ENCODE results near the gene TCL1B.

TCL1B gene

DNA sequence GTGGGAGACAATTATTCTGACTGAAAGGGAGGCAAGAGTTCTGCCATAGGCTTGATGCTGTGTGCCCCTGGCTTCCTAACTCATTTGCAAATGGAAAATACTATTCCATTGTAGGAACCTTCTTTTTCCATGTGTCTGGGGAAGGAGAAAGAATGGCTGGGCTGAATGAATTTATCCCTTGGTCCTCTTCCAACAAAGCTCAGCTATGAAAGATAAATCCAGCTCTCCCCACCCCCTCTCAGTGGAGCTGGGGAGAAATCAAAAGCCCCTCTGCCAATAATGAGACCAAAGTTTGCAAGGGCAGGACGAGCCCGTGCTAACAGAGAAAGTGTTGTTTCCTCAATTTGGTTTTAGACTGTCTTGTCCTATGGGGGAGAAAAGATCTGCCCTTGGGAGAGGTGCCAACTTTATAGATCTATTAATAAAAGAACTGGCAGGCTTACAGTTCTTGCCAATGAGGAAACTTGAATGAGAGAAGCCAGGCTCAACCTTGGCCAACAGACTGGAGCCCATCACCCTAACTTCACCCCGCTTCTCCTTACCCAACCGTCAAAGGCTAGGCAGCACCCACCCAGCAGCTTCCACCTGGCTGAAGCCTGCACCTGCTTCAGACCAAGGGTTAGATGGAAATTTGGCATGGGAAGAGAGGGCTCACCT, 8.9 kb upstream of the TCL1B start:
- CTCF ChIA-PET, result interaction anchor here (1.3 kb wide), 1 partner anchor 12 kb away, joined by 5 read pairs; no protein-coding TSS in a partner anchor

GRCh38 chr14:95679148-95679815, 6.9 kb upstream of the TCL1B start:
- TF ChIP-seq TARDBP (IDR thresholded peaks at IDR 0.05) (no peak), BHLHE40 (IDR thresholded peaks at IDR 0.05; ENCODE audit: borderline replicate concordance) (no peak), ARNT (IDR thresholded peaks at IDR 0.05) (no peak), ELF4 (IDR thresholded peaks at IDR 0.05) (no peak), PKNOX1 (IDR thresholded peaks at IDR 0.05) (no peak), SP1 (IDR thresholded peaks at IDR 0.05) (no peak), HDGF (IDR thresholded peaks at IDR 0.05; ENCODE audit: borderline replicate concordance) (no peak), LEF1 (IDR thresholded peaks at IDR 0.05; ENCODE audit: borderline replicate concordance) (no peak), ZNF384 (IDR thresholded peaks at IDR 0.05) (no peak), CTBP1 (IDR thresholded peaks at IDR 0.05; ENCODE audit: borderline replicate concordance) (no peak), SUZ12 (IDR thresholded peaks at IDR 0.05) (no peak), FOXK2 (IDR thresholded peaks at IDR 0.05) (no peak), L3MBTL2 (conservative IDR thresholded peaks at IDR 0.05) (no peak), NFRKB (IDR thresholded peaks at IDR 0.05) (no peak), FOXA1 (IDR thresholded peaks at IDR 0.05) (no peak)
- CTCF ChIA-PET, result interaction anchor here (0.6 to 1.7 kb wide), 2 partner anchors 11 to 259 kb away, joined by 3 to 7 read pairs; no protein-coding TSS in a partner anchor
- POLR2A ChIA-PET, result no interaction called here
- no peak for DNase-seq (ENCODE audit: extremely low spot score)

More for the DNA sequence above, 8.9 kb upstream of the TCL1B start:
- no peak for DNase-seq (ENCODE audit: extremely low spot score)
- TF ChIP-seq ZNF384 (IDR thresholded peaks at IDR 0.05) (no peak), SP1 (IDR thresholded peaks at IDR 0.05) (no peak), FOXM1 (IDR thresholded peaks at IDR 0.05; ENCODE audit: borderline replicate concordance) (no peak), NFRKB (IDR thresholded peaks at IDR 0.05) (no peak)
- POLR2A ChIA-PET, result no interaction called here

- POLR2A ChIA-PET, result no interaction called here
- no peak for DNase-seq (ENCODE audit: extremely low spot score)
Observed at GRCh38 chr14:95679998-95680735, 6.1 kb upstream of the TCL1B start.

GRCh38 chr14:95681153-95681552, 5.1 kb upstream of the TCL1B start:
- CTCF ChIA-PET, result no interaction called here
- DNase-seq (ENCODE audit: extremely low spot score), result no peak
- POLR2A ChIA-PET, result no interaction called here
- no peak for TF ChIP-seq PKNOX1 (IDR thresholded peaks at IDR 0.05)
- no peak for TF ChIP-seq ELF4 (IDR thresholded peaks at IDR 0.05)
- no peak for TF ChIP-seq TARDBP (IDR thresholded peaks at IDR 0.05)
- TF ChIP-seq LEF1 (IDR thresholded peaks at IDR 0.05; ENCODE audit: borderline replicate concordance), result no peak
- TF ChIP-seq HDGF (IDR thresholded peaks at IDR 0.05; ENCODE audit: borderline replicate concordance), result no peak

More at GRCh38 chr14:95679998-95680735, 6.1 kb upstream of the TCL1B start:
- TF ChIP-seq L3MBTL2 (conservative IDR thresholded peaks at IDR 0.05) (no peak), ARNT (IDR thresholded peaks at IDR 0.05) (no peak), PKNOX1 (IDR thresholded peaks at IDR 0.05) (no peak), TARDBP (IDR thresholded peaks at IDR 0.05) (no peak), BHLHE40 (IDR thresholded peaks at IDR 0.05; ENCODE audit: borderline replicate concordance) (no peak), SUZ12 (IDR thresholded peaks at IDR 0.05) (no peak), HDGF (IDR thresholded peaks at IDR 0.05; ENCODE audit: borderline replicate concordance) (no peak), ELF4 (IDR thresholded peaks at IDR 0.05) (no peak), NFRKB (IDR thresholded peaks at IDR 0.05) (no peak), FOXA1 (IDR thresholded peaks at IDR 0.05) (no peak), LEF1 (IDR thresholded peaks at IDR 0.05; ENCODE audit: borderline replicate concordance) (no peak), FOXK2 (IDR thresholded peaks at IDR 0.05) (no peak), FOXM1 (IDR thresholded peaks at IDR 0.05; ENCODE audit: borderline replicate concordance) (no peak), ZNF384 (IDR thresholded peaks at IDR 0.05) (no peak), CTBP1 (IDR thresholded peaks at IDR 0.05; ENCODE audit: borderline replicate concordance) (no peak), SP1 (IDR thresholded peaks at IDR 0.05) (no peak)
- CTCF ChIA-PET, result interaction anchor here (0.6 to 1.7 kb wide), 6 partner anchors 9 to 258 kb away, joined by 3 to 7 read pairs (median 4); no protein-coding TSS in a partner anchor

DNA sequence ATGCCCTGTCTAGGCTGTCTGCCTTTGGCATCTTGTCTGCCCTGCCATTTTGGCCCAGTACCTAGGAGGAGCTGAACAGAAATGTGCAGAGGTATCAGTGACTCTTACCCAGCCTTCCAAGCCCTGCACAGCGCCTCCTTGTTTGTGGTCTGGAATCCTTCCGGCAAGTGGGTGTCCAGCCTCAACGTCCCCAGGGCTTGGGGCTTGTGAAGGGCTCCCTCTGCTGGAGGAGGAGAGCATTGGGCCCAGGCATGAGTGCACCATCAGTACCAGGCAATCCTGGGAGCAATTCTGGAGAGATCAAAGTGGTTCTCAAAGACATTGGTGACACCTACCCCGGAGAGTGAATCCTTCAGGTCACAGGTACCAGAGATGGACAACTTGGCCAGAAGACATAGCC, 2.4 kb upstream of the TCL1B start:
- CTCF ChIA-PET, result no interaction called here
- POLR2A ChIA-PET, result no interaction called here
- peak; percentile 73 for DNase-seq (ENCODE audit: extremely low spot score)
- TF ChIP-seq TARDBP (IDR thresholded peaks at IDR 0.05) (no peak), HDGF (IDR thresholded peaks at IDR 0.05; ENCODE audit: borderline replicate concordance) (no peak), SP1 (IDR thresholded peaks at IDR 0.05) (no peak)

DNA sequence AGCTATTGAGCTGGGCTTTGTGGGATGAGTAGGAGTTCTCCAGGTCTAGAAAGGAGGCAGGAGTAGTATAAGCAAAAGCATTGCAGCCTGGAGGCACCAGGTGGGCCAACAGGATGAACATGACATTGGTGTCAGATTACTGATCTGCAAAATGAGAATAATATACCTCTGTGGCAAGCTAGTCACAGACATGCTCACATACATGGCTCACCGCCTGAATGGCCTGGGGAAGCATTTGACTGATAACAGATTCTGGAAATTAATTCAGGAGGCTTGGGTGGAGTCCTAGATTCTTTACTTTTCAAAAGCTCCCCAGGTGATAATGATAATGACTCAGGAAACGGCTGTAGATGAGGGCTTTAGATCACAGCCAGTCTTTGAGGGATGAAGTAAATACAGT, 709 bp downstream of the TCL1B start:
- TF ChIP-seq FOXA1 (IDR thresholded peaks at IDR 0.05), result no peak
- no peak for TF ChIP-seq SP1 (IDR thresholded peaks at IDR 0.05)
- no peak for TF ChIP-seq FOXK2 (IDR thresholded peaks at IDR 0.05)
- TF ChIP-seq ELF4 (IDR thresholded peaks at IDR 0.05), result no peak
- no peak for TF ChIP-seq TARDBP (IDR thresholded peaks at IDR 0.05)
- ChIA-PET CTCF (no interaction called here), POLR2A (no interaction called here)
- DNase-seq (ENCODE audit: extremely low spot score), result no peak
